ENCODE data around the gene CD9.

CD9 gene

DNA sequence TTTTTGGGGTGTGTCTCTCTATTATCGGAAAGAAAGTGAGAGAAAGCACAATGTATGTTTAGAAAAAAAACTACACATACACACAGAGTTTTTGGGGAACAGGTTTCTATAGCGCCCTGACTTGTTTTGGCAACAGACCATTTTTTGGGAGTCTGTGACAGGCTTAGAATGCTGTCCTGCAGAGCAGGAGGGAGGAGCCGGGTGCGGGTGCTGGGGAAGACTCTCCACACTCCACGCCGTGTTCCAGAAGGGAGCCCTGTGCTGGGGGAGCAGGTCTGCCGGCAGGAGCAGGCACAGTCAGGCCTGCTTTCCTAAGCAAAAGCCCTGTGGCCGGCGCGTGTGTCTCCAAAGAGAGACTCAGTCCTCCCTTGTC lies 26.5 kb downstream of the CD9 start:
- H3K4me3 ChIP-seq (ENCODE audit: low read depth, low read length): no peak overlapping the region
- no peak for DNase-seq (ENCODE audit: low read depth, low spot score)
- TF ChIP-seq, protein P1, sequence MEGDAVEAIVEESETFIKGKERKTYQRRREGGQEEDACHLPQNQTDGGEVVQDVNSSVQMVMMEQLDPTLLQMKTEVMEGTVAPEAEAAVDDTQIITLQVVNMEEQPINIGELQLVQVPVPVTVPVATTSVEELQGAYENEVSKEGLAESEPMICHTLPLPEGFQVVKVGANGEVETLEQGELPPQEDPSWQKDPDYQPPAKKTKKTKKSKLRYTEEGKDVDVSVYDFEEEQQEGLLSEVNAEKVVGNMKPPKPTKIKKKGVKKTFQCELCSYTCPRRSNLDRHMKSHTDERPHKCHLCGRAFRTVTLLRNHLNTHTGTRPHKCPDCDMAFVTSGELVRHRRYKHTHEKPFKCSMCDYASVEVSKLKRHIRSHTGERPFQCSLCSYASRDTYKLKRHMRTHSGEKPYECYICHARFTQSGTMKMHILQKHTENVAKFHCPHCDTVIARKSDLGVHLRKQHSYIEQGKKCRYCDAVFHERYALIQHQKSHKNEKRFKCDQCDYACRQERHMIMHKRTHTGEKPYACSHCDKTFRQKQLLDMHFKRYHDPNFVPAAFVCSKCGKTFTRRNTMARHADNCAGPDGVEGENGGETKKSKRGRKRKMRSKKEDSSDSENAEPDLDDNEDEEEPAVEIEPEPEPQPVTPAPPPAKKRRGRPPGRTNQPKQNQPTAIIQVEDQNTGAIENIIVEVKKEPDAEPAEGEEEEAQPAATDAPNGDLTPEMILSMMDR (IDR thresholded peaks at IDR 0.05; ENCODE audit: low read depth, low read length): no peak
- in situ Hi-C loops (cut with HindIII; ENCODE audit: low sequenced_read_pairs): no loop called here

DNA sequence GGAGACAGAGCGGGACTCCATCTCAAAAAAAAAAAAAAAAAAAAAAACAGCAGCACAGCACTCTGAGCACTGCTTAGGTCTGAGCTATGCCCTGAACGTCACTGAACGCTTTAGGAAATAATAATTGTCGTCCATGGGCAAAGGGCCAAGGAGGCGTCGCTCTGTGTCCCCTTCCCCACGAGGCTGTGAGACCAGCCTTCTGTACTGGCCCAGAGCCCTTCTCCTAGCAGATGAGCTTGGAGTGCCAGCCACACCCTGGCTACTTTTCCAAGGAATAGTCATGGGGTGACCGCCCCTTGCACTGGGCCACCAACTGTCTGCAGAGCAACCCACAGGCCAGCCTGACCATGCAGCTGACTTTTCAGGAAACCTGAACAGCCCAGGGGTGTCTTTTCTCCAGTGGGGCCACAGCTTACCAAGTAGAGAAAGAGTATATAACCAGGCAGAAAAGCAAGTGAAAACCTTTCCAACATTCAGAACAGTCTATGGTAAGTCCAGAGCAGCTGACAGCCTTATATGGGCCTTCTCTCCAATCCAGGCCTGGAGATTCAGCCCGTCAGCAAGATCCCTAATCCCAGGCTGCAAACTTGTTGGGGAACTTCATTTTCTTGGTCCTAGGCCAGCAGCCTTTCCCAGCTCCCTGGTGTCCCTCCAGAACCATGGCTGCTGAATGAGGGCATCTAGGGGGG lies 28.5 kb downstream of the CD9 start:
- H3K4me3 ChIP-seq (ENCODE audit: low read depth, low read length): no peak overlapping the region
- no peak for DNase-seq (ENCODE audit: low read depth, low spot score)
- TF ChIP-seq, protein P1 (IDR thresholded peaks at IDR 0.05; ENCODE audit: low read depth, low read length): no peak
- in situ Hi-C loops (cut with HindIII; ENCODE audit: low sequenced_read_pairs): no loop called here

DNA sequence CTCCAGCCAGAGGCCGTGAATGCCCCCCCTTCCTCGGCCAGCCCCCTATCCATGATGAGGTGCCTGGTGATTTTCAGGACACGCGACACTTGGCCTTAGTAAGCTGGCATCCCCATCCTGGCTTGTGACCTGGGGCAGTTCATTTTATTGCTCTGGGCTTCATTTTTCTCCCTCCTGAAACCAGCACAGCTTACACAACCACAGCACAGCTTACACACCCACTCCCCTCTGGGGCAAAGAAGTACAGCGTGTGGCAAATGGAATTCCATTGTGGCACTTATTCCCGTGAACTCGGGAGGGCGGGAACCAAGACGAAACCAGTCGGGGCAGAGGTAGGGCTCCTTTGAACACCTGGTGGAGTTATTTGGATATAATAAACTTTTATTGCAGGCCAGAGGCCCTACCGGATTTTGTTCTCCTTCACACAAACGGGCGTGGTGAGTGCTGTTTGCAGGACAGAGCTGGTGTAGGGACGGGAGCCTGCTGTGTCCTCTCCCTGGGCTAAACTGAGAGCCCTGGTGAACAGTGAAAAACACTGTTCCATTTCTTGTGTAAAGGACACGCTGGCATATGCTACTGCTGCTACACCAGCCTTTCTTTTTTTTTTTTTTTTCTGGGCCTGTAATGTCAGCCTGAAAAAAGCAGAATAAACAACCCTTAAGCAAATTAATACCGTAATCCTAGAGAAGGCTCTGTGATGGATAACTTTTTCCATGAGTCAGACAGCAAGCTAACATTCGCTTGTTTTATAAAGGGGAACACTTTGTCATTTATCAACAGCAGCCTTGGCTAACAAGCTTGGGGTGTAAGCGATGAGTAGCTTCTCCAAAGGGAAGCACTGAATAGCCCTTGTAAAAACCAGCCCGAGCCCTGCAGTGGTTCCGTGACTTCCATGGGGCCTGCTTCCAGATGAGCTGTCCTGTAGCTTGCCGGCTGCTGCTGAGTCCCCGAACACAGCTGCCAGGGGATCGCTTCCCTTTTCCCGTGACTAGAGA lies 29.3 kb downstream of the CD9 start:
- in situ Hi-C loops (cut with HindIII; ENCODE audit: low sequenced_read_pairs): no loop called here
- H3K4me3 ChIP-seq (ENCODE audit: low read depth, low read length): no peak overlapping the region
- DNase-seq (ENCODE audit: low read depth, low spot score): peak; percentile 91
- TF ChIP-seq, protein P1 (IDR thresholded peaks at IDR 0.05; ENCODE audit: low read depth, low read length): no peak

DNA sequence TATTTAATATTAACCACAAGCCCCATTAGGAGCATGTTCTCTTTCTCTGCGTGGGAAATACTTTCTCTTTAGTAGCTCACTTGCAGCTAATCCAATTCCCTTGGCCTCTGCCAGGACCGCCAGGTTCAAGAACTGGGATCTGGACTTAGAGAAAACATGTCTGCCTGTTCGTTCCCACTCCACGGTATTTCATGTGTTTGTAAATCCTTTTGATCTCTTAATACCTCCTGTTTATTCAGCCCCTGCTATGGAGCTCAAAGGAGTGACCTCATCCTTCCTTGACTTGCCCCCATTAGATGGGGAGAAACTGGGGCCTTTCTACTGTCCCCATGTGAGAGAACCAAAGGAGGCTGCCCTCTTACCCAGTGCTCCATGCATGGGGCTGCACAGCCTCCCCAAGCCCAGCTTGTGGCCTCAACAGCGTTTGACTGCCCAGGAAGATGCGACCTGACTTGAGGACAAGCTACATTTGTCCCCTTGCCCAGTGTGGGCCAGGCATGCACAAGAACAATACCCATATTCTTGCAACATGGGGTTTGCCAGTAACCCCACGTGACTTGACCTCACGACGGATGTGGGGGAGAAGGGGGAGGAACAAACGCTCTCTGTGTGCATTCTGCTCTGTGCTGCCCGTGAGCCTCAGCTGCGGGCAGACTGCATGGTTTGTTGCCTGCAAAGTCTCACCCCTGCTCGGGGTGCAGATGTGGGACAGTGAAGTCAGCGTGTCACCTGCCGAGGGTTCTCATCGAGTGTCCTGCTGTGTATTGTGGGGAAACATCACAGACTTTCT lies 30.3 kb downstream of the CD9 start:
- H3K4me3 ChIP-seq (ENCODE audit: low read depth, low read length): no peak overlapping the region
- in situ Hi-C loops (cut with HindIII; ENCODE audit: low sequenced_read_pairs): no loop called here
- DNase-seq (ENCODE audit: low read depth, low spot score): peak; percentile 68
- TF ChIP-seq, protein P1 (IDR thresholded peaks at IDR 0.05; ENCODE audit: low read depth, low read length): no peak

DNA sequence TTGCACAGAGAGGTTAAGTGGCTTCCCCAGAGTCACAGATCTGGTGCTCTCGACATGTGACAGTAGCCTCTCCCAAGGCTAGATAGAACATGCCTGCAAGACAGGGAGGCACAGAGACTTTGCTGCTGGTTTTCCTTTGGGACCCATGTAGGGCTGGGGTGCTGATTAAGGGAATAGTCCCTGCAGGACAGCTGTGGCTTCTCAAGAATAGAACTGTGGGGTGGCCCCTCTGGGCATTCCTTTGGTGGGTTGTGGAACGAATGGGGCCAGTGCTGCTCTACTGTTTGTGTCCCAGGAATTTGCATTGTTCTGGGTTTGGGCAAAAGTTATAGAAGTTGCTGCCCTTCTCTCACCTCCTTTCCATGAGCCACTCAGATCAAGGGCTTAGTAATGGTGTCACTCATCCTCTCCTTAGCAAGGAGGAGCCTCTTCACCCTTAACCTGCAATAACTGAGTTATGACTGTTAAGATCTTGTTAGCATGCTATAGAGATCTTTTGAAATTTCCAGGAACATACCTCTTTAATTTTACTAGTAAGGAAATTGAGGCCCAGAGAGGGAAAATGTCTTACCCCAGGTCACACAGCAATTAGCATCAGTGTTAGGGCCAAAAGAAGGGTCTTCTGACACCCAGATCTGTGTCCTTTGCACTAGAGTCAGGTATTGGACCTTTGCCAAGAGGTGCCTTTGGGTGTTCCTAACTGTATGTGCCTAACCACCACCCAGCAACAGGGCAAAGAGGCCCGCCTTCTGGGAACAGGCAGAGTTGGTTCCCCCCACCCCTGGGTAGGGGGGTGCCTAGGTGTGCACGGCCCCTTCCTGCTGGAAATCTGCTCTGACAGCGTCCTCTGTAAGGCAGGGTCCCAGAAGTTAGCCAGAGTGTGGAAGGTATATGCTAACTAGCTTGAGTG lies 31.4 kb downstream of the CD9 start:
- in situ Hi-C loops (cut with HindIII; ENCODE audit: low sequenced_read_pairs): no loop called here
- DNase-seq (ENCODE audit: low read depth, low spot score): no peak
- TF ChIP-seq, protein P1 (IDR thresholded peaks at IDR 0.05; ENCODE audit: low read depth, low read length): no peak
- H3K4me3 ChIP-seq (ENCODE audit: low read depth, low read length): no peak overlapping the region

Measured in astrocyte of the spinal cord (primary cell).